ENCODE results near the gene CELF2.

GRCh38 chr10:10996966-10997620 lies 20.6 kb upstream of the CELF2 start:
- TF ChIP-seq CTCF (IDR thresholded peaks at IDR 0.05) = no peak
- TF ChIP-seq POLR2A (IDR thresholded peaks at IDR 0.05) = no peak
- no peak for TF ChIP-seq POLR2AphosphoS5 (IDR thresholded peaks at IDR 0.05)
- TF ChIP-seq EP300 (IDR thresholded peaks at IDR 0.05) = no peak

Data from sigmoid colon (tissue), 4 donors.